ENCODE results near the gene RCAN3.
"Not testable (repeated sequence)": the region's sequence is repeated elsewhere in the genome, so short reads cannot be mapped to it uniquely, and the experiment has no call there.

The RCAN3 gene

GRCh38 chr1:24502709-24503058 lies at the start of gene RCAN3:
RCAN3 (plus strand) TSS chr1:24502836; CDS start chr1:24514373, 11,537 bp downstream.
- peak; percentile 88 to 90 for DNase-seq

- no peak for DNase-seq
Observed at GRCh38 chr1:24452922-24453485, 49.6 kb upstream of the RCAN3 start.

GRCh38 chr1:24454673-24455072 lies 48.0 kb upstream of the RCAN3 start:
- no peak for DNase-seq

- DNase-seq: no peak
Observed at GRCh38 chr1:24455272-24455671, 47.4 kb upstream of the RCAN3 start.

GRCh38 chr1:24457866-24458265 lies 44.8 kb upstream of the RCAN3 start:
- no peak for DNase-seq

- DNase-seq: no peak
Observed at GRCh38 chr1:24459551-24460266, 42.9 kb upstream of the RCAN3 start.

- DNase-seq: not testable (repeated sequence)
Observed at GRCh38 chr1:24462128-24462527, 40.5 kb upstream of the RCAN3 start.

GRCh38 chr1:24463776-24464735 lies 38.6 kb upstream of the RCAN3 start:
- DNase-seq: no peak

GRCh38 chr1:24465099-24465498 lies 37.5 kb upstream of the RCAN3 start:
- no peak for DNase-seq

GRCh38 chr1:24465638-24466037 lies 37.0 kb upstream of the RCAN3 start:
- DNase-seq: no peak

- no peak for DNase-seq
Observed at GRCh38 chr1:24468685-24469316, 33.8 kb upstream of the RCAN3 start.

- DNase-seq: no peak
Observed at GRCh38 chr1:24470592-24470991, 32.0 kb upstream of the RCAN3 start.

GRCh38 chr1:24472527-24473251 lies 29.9 kb upstream of the RCAN3 start:
- DNase-seq: no peak

- DNase-seq: no peak
Observed at GRCh38 chr1:24474193-24474592, 28.4 kb upstream of the RCAN3 start.

- no peak for DNase-seq
Observed at GRCh38 chr1:24475700-24476099, 26.9 kb upstream of the RCAN3 start.

- no peak for DNase-seq
Observed at GRCh38 chr1:24476571-24476970, 26.1 kb upstream of the RCAN3 start.

- no peak for DNase-seq
Observed at GRCh38 chr1:24477309-24477708, 25.3 kb upstream of the RCAN3 start.

- peak; percentile 64 to 65 for DNase-seq
Observed at GRCh38 chr1:24481101-24481500, 21.5 kb upstream of the RCAN3 start.

GRCh38 chr1:24481843-24482610 lies 20.6 kb upstream of the RCAN3 start:
- DNase-seq: peak; percentile 55 to 70

- peak in 1 of 2 donors; percentile 21 for DNase-seq
Observed at GRCh38 chr1:24483441-24483840, 19.2 kb upstream of the RCAN3 start.

GRCh38 chr1:24484199-24484598 lies 18.4 kb upstream of the RCAN3 start:
- DNase-seq: peak in 1 of 2 donors; percentile 14

All from CD4-positive, alpha-beta T cell treated with Interleukin-1 beta for 1 hour (primary cell).